HL-60/S4 (cell line): ENCODE results near the gene CCDC144A.
"Not testable (repeated sequence)": the region's sequence is repeated elsewhere in the genome, so short reads cannot be mapped to it uniquely, and the experiment has no call there.

Source experiments
- in situ Hi-C: fragments of 300-500 bp; cut with MboI; formaldehyde crosslinking; loops from 2 replicates; pipeline ENCODE4 v1.14.3; 2022; ENCODE audit warnings: low sequenced_read_pairs

CCDC144A gene, protein sequence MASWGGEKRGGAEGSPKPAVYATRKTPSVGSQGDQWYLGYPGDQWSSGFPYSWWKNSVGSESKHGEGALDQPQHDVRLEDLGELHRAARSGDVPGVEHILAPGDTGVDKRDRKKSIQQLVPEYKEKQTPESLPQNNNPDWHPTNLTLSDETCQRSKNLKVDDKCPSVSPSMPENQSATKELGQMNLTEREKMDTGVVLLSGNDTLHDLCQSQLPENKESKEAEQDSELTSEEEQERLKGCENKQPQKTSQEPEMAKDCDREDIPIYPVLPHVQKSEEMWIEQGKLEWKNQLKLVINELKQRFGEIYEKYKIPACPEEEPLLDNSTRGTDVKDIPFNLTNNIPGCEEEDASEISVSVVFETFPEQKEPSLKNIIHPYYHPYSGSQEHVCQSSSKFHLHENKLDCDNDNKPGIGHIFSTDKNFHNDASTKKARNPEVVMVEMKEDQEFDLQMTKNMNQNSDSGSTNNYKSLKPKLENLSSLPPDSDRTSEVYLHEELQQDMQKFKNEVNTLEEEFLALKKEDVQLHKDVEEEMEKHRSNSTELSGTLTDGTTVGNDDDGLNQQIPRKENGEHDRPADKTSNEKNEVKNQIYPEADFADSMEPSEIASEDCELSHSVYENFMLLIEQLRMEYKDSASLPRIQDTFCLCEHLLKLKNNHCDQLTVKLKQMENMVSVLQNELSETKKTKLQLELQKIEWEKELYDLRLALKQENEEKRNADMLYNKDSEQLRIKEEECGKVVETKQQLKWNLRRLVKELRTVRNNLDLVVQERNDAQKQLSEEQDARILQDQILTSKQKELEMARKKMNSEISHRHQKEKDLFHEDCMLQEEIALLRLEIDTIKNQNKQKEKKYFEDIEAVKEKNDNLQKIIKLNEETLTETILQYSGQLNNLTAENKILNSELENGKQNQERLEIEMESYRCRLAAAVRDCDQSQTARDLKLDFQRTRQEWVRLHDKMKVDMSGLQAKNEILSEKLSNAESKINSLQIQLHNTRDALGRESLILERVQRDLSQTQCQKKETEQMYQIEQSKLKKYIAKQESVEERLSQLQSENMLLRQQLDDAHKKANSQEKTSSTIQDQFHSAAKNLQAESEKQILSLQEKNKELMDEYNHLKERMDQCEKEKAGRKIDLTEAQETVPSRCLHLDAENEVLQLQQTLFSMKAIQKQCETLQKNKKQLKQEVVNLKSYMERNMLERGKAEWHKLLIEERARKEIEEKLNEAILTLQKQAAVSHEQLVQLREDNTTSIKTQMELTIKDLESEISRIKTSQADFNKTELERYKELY (N-terminal part only)

DNA sequence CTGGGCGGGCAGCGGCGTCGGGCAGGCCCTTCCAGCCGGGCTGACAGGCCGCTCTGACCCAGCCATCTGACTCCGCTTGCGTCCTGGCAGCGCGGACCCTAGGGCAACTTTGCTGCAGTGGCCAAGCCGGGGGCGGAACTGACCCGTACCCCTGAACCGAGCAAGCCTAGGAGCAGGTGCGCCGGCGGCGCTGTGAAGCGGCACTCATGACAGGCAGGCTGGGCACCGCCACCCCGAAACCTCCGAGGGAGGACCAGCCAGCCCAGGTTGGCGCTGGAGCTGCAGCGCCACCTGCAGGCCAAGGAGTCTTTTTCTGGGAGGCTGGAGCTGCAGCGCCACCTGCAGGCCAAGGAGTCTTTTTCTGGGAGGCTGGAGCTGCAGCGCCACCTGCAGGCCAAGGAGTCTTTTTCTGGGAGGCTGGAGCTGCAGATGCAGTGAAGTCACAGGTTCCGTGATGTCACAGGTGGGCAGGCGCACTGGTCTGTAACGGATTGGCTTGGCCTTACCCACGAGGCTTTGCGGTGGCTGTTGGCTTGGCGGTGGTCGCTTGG, at the start of gene CCDC144A:
TSS of gene CCDC144A (plus strand) at position 511 of the 551 bp plus-strand sequence. CDS start 160 bp downstream, outside the sequence.
- in situ Hi-C loops, result not testable (repeated sequence)

DNA sequence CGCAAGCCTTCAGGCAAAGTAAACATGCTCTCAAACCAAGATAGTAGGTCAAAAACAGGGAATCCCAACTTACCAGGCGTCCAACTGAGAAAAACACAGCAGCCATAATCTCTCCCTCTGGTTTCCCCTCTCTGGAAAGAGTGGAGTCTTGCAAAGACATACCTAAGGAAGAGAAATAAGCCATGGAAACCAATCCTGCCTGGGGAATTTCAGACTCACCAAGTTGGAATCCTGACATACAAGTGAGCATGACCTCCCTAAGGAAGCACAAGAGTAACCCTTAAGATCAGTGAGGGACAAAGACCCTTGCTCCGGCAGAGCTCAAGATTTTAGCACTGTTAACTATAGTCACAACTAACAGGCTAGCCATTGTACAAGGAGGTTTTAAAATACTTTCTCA, 40.5 kb upstream of the CCDC144A start:
- in situ Hi-C loops, result no loop called here

DNA sequence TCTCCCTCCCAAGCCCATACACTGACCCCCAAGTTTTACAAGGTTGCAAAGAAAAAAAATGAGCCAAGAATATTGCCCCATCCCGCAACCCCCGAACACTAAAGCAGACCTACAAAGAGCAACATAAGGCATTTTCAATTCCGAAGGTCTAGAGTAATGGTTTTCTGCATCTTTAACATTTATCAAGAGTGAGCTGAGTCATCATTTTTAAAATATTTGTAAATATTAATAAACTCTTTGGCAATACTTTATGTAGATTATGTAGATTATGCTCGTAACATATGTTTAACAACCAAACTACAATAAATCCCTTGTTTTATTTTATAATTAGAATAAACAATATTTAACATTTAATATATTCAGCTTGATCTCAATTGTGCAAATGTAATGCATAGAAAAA, 37.8 kb upstream of the CCDC144A start:
- in situ Hi-C loops, result no loop called here

DNA sequence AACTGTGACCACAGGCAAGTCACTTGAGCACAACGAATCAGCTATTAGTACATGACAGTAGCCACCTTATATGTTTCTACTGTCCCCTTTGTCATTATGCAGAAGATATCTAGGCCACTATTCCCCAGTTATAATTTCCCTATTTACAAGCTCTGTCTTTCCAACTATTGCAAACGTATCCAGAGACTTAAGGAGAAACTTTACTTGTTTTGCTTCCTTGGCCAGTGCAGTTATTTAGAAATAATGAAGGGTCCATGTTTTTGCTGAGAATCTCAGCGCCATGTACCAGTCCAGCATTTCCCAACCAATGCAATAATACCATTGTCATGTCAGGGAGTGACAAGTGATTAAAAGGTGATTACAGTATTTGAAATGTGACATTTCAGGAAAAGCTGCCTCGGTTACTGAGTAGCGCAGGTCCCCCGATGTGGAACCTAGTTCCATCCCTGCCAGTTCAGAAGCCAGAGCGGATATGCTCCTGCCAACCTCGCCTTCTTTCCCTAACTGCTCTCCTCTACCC, 37.1 kb upstream of the CCDC144A start:
- in situ Hi-C loops, result no loop called here

DNA sequence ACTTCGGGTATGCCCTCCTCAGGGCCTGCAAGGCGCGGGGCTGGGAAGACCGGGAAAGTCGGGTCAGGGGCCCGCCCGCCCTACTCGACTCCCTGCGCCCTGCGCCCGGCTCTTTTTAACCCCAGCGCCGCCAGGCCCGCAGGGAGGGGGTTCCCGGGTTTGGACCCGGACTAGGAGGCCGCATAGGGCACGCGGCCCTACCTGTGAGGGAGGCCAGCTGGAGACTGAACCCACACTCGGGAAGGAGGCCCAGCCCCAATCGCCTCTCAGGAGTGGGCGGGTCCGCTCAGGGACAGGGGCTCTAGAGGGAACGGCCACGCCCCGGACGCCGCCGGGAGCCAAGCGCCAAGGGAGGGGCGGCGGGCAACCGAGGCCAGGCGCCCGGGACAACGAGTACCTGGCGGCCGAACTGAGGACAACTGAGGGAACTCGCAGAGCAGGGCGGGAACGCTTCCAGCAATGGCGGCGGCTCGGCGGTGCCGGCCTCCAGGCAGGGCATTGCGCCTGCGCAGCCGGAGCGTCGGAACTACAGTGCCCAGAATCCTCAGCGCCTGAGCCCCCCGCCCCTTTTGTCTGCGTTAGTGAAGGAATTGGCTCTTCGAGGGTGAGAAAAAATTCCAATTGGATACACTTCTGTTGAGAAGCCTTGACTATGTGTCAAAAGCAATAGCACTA, 36.5 kb upstream of the CCDC144A start, which contains the start of gene ZNF624:
TSS of gene ZNF624 (minus strand) at position 484 of the 675 bp plus-strand sequence.
- in situ Hi-C loops, result no loop called here

DNA sequence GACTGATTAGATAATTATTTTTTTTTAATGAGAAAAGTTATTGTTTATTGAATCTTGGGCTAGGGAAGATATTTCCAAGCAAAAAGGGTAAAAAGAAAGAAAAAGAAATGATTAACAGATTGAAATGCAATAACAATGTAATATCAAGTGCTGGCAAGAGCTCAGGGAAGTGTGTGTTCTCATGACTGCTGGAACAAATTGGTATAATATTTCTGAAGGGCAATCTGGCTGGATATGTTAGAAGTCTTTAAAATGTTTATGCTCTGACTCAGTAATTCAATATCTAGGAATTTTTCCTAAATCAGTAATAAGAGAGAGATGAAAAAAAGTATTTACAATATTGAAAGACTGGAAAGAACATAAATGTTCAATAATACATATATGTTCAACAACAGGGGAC, 28.8 kb upstream of the CCDC144A start:
- in situ Hi-C loops, result no loop called here

DNA sequence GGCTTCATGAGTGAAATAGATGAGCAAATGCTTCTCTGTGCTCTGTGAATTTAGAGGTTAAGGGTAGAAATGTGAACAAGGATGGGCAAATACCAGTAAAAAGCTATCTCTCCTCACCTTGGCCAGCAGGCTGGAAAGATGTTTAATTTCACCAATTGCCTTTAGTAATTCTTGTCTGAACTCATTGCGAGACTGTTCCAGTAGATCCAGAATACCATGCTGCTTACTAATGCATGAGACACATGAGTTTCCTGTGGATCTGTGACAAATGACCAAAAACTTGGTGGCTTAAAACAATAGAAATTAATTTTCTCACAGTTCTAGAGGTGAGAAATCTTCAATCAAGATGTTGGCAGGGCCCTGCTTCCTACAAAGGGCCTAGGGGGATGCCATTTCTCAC, 27.1 kb upstream of the CCDC144A start:
- in situ Hi-C loops, result no loop called here

DNA sequence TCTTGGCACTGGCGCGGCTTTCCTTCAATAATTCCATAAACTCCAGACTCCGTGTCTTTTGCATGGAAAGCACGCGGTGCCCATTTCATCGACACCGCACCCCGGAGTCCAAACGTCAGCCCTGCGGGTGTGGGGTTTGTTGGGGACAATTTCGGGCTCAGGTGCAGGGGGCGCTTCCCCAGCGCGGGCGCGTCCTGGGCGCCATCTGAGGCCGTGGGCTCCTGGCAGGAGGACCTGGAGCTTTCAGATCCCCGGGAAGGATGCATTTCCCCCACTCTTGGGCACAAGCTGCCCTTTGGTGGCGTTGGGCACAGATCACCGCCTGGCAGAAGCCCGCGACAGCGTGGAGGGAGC, 23.5 kb upstream of the CCDC144A start:
- in situ Hi-C loops, result not testable (repeated sequence)

DNA sequence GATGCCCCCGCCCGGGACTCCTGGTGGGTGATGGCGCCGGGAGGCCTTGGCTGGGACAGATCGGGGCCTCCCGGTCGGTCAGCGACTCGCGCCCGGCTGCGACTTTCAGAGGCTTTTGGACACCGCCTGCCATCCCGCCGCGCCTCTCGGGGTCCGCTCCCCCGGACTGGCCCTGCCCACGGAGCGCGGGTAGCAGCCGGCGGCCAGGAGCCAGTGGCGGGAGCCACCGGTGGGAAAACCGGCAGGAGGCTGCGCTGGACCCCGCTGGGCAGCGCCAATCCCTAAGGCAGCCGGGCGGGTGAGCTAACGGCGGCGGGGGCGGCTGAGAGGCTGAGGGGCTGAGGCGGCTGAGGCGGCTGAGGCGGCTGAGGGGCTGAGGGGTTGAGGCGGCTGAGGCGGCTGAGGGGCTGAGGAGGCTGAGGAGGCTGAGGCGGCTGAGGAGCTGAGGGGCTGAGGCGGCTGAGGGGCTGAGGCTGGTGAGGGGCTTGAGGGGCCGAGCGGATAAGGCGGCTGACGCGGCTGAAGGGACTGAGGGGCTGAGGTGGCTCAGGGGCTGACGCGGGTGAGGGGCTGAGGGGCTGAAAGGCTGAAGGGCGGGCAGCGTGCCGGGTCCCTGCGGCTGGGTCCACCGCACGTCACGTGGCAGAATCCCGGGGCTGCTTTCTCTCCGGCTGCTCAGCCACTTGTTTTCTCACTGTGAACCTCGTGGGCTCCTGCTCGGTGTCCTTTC, 23.0 kb upstream of the CCDC144A start:
- in situ Hi-C loops, result not testable (repeated sequence)

DNA sequence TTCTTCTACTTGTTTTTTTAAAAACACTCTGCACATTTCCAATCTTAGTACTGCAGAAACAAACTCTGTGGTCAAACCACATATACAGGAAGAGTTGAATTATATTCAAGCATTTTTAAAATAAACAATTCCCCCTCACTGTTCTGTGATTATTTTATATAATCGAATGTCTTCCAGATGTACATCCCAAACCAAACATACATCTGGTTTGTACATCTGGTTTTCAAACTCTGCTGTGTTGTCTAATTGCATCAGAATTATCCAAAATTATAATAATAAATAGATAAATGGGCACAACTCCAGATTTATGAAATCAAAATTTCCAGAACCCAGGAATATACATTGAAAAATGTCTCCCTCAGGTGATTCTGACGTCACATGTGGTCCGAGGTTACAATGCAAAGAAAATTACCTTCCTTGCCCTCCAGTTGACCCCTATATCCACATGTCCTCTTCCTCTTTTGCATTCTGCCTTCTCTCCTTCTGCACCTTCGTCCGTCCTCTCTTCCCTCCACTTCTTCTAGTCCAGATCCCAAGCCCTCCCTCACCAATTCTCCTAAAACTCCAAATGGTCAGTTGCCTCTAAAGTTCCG, 13.3 kb upstream of the CCDC144A start:
- in situ Hi-C loops, result no loop called here

DNA sequence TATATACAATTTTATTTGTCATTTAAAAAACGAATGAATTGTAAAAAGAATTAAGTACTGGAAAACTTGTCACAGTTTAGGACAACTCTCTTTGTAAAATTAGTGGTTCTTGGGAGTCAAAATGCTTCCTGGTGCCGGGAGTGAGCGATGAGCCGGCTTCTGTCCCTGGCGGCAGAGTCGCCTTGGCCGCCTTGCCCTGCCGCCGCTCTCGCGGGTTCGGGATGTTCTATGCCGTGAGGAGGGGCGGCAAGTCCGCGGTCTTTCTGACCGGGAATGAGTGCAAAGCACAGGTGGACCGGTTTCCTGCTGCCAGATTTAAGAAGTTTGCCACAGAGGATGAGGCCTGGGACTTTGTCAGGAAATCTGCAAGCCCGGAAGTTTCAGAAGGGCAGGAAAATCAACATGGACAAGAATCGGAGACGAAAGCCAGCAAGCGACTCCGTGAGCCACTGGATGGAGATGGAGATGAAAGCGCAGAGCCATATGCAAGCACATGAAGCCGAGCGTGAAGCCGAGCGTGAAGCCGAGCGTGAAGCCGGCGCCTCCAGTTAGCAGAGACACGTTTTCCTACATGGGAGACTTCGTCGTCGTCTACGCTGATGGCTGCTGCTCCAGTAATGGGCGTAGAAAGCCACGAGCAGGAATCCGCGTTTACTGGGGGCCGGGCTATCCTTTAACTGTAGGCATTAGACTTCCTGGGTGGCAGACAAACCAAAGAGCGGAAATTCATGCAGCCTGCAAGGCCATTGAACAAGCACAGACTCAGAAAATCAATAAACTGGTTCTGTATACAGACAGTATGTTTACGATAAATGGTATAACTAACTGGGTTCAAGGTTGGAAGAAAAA, 6.5 kb upstream of the CCDC144A start:
- in situ Hi-C loops, result not testable (repeated sequence)

DNA sequence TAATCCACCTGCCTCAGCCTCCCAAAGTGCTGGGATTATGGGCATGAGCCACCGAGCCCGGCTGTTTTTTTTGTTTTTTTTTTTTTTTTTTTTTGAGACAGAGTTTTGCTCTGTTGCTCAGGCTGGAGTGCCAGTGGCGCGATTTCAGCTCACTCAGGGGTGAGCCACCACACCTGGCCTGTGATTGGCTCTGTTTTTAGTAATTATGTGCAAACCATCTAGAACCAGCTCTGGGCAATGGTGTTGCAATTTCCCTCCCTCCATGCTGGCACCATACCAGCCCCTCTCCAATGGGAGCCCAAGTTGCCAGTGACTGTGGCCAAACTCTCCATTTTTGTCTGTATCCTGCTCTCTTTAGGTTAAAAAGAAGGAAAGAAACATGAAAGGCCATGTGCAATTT, 4.0 kb upstream of the CCDC144A start:
- in situ Hi-C loops, result not testable (repeated sequence)

DNA sequence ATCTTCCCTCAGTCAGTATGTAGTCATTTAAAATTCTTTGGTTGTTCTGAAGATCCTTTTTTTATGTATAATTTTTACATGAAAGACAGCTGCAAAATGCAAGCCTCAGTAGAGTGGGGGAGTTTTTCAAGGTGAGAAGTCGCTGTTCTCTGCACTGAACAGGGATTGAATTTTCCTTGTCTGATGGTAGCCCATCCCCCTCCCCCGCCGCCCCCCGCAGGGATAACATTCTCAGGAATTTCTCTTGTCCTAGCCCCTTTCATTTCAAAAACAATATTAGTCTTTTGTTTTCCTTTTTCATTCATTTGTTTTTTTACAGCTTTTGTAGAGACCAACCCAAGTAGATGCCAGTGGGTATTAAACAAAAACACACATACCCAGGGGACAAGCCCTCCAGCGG, 2.9 kb upstream of the CCDC144A start:
- in situ Hi-C loops, result not testable (repeated sequence)

DNA sequence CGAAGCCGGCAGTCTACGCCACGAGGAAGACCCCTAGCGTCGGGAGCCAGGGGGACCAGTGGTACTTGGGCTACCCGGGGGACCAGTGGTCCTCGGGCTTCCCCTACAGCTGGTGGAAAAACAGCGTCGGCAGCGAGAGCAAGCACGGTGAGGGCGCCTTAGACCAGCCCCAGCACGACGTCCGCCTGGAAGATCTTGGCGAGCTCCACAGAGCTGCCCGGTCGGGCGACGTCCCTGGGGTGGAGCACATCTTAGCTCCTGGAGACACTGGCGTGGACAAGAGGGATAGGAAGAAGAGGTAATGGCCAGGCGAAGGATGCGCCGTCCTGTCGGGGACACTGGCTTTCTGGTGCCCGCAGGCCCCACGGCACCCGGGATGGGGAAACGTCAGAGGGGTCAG, 406 bp downstream of the CCDC144A start:
- in situ Hi-C loops, result not testable (repeated sequence)

DNA sequence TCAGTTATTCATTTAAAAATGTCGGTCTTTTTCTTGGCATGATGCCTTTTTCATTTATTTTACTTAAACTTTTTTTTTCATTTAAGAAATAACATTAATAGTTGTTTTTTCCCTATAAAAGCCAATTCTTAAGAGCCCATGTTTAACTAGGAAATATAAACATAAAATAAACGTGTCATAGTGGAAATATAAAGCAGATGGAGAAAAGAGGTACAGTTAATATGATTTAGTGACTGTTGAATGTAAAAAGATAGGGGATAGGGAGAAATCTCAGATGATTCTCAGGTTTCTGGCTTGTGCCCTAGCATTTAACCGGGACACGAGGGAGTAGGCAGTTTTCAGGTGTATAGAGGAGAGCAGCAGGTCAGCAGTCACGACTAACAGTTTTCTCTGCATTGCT, 7.6 kb downstream of the CCDC144A start:
- in situ Hi-C loops, result not testable (repeated sequence)

DNA sequence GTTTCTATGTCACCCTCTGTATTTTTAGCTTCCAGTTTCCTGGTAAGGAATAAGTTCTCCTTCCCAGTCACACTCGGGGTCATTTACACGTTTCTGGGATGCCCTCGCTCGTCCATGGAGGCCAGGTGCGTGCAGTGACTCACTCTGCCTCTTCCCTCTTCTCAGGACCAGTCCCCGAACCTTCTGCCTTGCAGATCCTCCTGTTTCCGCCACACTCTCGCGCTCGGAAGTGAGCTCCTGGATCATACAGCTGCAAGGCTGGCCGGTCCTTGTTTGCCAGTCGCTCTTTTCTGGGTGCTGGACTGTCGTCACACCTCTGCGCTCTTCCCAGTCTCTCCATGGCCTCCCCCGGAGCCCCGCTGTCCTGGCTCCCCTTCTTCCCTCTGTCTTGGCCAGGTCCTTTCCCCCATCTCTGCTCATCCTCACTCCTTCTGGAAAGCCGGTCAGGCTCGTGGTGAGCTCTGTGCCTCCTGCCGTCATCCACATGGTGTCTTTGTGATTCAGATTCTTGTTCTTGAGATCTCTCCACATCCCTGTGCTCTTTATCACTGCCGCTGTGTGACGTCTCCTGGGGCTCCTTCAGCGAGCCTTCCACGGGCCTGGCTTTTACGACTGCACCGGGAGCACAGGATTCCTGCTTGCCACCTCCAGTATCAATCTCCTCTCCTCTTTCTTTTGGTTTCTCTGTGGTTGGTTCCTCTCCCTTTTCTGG, 55.6 kb downstream of the CCDC144A start:
- in situ Hi-C loops, result not testable (repeated sequence)

DNA sequence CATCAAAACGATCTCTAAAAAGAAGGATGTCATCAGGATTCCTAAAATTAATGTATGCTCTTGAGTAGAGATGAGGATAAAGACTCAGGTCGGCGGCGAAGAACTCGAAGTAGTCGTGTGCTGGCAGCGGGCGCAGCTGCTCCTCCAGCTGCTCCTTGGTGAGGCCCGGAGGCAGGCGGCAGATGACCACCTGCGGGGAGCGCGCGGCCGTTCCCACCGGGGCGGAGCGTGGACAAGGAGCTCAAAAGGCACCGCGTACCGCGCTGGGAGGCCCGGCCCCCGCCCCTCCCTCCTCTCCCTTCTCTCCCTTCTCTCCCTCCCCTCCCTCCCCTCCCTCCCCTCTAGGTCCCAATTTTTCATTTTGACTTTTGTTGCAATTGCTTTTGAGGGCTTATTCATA, 56.5 kb downstream of the CCDC144A start:
- in situ Hi-C loops, result not testable (repeated sequence)
